ENCODE results near the gene CCDC97. TPM values are rescaled to one million over a fixed set of nuclear protein-coding genes. Genes with fewer than 3 reads are reported as not detected.
A peak's percentile ranks its signal among the peaks of the same experiment; 100 is the strongest.

The CCDC97 gene
- total RNA-seq, 1 donor from 2014 or later, result 35.9 TPM

GRCh38 chr19:41321204-41321599 lies 11.2 kb downstream of the CCDC97 start:
- no peak for DNase-seq (ENCODE audit: extremely low spot score, unreplicated experiment)
- H3K4me1 Mint-ChIP-seq (ENCODE audit: unreplicated experiment), result peaks cover 61% of the 10 kb centered on the region
- H3K4me3 Mint-ChIP-seq (ENCODE audit: unreplicated experiment), result no peak overlapping the region
- peaks cover 30% of the 10 kb centered on the region for H3K36me3 Mint-ChIP-seq (ENCODE audit: unreplicated experiment)
- H3K27me3 Mint-ChIP-seq (ENCODE audit: unreplicated experiment), result no peaks in the 10 kb centered on the region
- TF ChIP-seq, protein P1, sequence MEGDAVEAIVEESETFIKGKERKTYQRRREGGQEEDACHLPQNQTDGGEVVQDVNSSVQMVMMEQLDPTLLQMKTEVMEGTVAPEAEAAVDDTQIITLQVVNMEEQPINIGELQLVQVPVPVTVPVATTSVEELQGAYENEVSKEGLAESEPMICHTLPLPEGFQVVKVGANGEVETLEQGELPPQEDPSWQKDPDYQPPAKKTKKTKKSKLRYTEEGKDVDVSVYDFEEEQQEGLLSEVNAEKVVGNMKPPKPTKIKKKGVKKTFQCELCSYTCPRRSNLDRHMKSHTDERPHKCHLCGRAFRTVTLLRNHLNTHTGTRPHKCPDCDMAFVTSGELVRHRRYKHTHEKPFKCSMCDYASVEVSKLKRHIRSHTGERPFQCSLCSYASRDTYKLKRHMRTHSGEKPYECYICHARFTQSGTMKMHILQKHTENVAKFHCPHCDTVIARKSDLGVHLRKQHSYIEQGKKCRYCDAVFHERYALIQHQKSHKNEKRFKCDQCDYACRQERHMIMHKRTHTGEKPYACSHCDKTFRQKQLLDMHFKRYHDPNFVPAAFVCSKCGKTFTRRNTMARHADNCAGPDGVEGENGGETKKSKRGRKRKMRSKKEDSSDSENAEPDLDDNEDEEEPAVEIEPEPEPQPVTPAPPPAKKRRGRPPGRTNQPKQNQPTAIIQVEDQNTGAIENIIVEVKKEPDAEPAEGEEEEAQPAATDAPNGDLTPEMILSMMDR (IDR thresholded peaks at IDR 0.05), result no peak
- peak overlapping the region; percentile 100 for H3K27ac Mint-ChIP-seq (ENCODE audit: unreplicated experiment)
- H3K9me3 Mint-ChIP-seq (ENCODE audit: unreplicated experiment), result no peaks in the 10 kb centered on the region

GRCh38 chr19:41321600-41322270 lies 11.8 kb downstream of the CCDC97 start:
- Mint-ChIP-seq H3K4me1 (ENCODE audit: unreplicated experiment) (peaks cover 67% of the 10 kb centered on the region), H3K27ac (ENCODE audit: unreplicated experiment) (peak overlapping the region; percentile 100)
- DNase-seq (ENCODE audit: extremely low spot score, unreplicated experiment), result peak; percentile 90

DNA sequence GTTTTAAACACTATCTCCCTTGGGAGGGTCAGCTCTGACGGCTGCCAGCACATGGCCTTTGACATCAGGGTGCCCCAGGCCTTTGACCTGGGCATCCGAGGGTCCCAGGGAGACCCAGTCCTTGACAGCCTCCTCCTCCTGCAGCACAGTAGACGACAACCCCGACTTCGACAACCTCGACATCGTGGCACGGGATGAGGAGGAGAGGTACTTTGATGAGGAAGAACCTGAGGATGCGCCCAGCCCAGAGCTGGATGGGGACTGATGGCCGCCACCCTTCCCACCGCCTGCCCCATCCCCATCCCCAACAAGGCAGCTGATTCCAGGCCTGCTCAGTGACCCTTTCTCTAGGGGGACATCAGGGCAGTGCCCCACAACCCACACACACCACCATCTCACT lies 12.5 kb downstream of the CCDC97 start:
- Mint-ChIP-seq H3K4me1 (ENCODE audit: unreplicated experiment) (peaks cover 72% of the 10 kb centered on the region), H3K36me3 (ENCODE audit: unreplicated experiment) (peaks cover 18% of the 10 kb centered on the region), H3K27ac (ENCODE audit: unreplicated experiment) (peak overlapping the region; percentile 100), H3K27me3 (ENCODE audit: unreplicated experiment) (no peaks in the 10 kb centered on the region), H3K9me3 (ENCODE audit: unreplicated experiment) (no peaks in the 10 kb centered on the region), H3K4me3 (ENCODE audit: unreplicated experiment) (peak overlapping the region; percentile 66)
- TF ChIP-seq, protein P1 (IDR thresholded peaks at IDR 0.05), result no peak
- DNase-seq (ENCODE audit: extremely low spot score, unreplicated experiment), result no peak

More at GRCh38 chr19:41321600-41322270, 11.8 kb downstream of the CCDC97 start:
- no peaks in the 10 kb centered on the region for H3K27me3 Mint-ChIP-seq (ENCODE audit: unreplicated experiment)
- peaks cover 25% of the 10 kb centered on the region for H3K36me3 Mint-ChIP-seq (ENCODE audit: unreplicated experiment)
- TF ChIP-seq, protein P1 (IDR thresholded peaks at IDR 0.05), result peak; percentile 78
- H3K4me3 Mint-ChIP-seq (ENCODE audit: unreplicated experiment), result no peak overlapping the region
- H3K9me3 Mint-ChIP-seq (ENCODE audit: unreplicated experiment), result no peaks in the 10 kb centered on the region

GRCh38 chr19:41323023-41323422 lies 13.1 kb downstream of the CCDC97 start:
- no peak for DNase-seq (ENCODE audit: extremely low spot score, unreplicated experiment)
- Mint-ChIP-seq H3K4me3 (ENCODE audit: unreplicated experiment) (peak overlapping the region; percentile 66), H3K36me3 (ENCODE audit: unreplicated experiment) (peaks cover 12% of the 10 kb centered on the region)

More at GRCh38 chr19:41323023-41323422, 13.1 kb downstream of the CCDC97 start:
- TF ChIP-seq, protein P1 (IDR thresholded peaks at IDR 0.05), result no peak
- H3K9me3 Mint-ChIP-seq (ENCODE audit: unreplicated experiment), result no peaks in the 10 kb centered on the region
- H3K27me3 Mint-ChIP-seq (ENCODE audit: unreplicated experiment), result no peaks in the 10 kb centered on the region
- peaks cover 76% of the 10 kb centered on the region for H3K4me1 Mint-ChIP-seq (ENCODE audit: unreplicated experiment)
- H3K27ac Mint-ChIP-seq (ENCODE audit: unreplicated experiment), result peak overlapping the region; percentile 100

Measured in osteocyte (in vitro differentiated cells).